ENCODE measurements around the gene SLC52A3.
"Not testable (repeated sequence)": the region's sequence is repeated elsewhere in the genome, so short reads cannot be mapped to it uniquely, and the experiment has no call there.

DNA sequence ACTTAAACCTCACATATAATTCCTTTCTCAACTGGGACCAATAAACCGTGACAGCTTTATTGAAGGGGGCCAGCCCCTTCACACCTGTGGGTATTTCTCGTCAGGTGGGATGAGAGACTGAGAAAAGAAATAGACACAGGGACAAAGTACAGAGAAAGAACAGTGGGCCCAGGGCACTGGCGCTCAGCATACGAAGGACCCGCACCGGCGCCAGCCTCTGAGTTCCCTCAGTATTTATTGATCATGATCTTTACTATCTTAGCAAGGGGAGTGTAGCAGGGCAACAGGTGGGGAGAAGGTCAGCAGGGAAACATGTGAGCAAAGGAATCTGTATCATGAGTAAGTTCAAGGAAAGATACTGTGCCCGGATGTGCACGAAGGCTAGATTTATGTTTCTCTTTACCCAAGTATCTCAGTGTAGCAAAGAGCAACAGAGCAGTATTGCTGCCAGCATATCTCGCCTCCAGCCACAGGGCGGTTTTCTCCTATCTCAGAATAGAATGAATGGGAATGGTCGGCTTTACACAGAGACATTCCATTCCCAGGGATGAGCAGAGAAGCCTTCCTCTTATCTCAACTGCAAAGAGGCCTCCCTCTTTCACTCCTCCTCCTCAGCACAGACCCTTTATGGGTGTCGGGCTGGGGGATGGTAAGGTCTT, 43.6 kb upstream of the SLC52A3 start:
- not testable (repeated sequence) for TF ChIP-seq RAD21 (IDR thresholded peaks at IDR 0.05); GABPA (IDR thresholded peaks at IDR 0.05 in 1 of 2, conservative IDR thresholded peaks at IDR 0.05 in 1 of 2); MAX (IDR thresholded peaks at IDR 0.05); JUND (IDR thresholded peaks at IDR 0.05); TAF1 (conservative IDR thresholded peaks at IDR 0.05); CTCF (IDR thresholded peaks at IDR 0.05; ENCODE audit: low read depth, low read length, missing input control)
